Lower leg skin (tissue), 4 donors: ENCODE data around the gene TCHP. TPM values are rescaled to one million over a fixed set of nuclear protein-coding genes. Genes with fewer than 3 reads are reported as not detected.

Experiments
- DNase-seq, 2 donors: peaks; one replicate each; pipeline ENCODE4 v3.0.0-alpha.2; 2019; ENCODE audit warnings: low spot score in 2 of 2
- H3K4me3 ChIP-seq: fragments of 200-600 bp; sonication (generic); 2 replicates; pipeline ENCODE4 v1.5.1; 2017; ENCODE audit warnings: mild to moderate bottlenecking, low read depth; ENCODE audit not compliant: poor library complexity, severe bottlenecking
- CTCF ChIP-seq, 3 donors: fragments of 450-650 bp; IDR thresholded peaks; one replicate each; pipeline ENCODE4 v1.5.1; 2016; ENCODE audit warnings: antibody characterized with exemption in 3 of 3, mild to moderate bottlenecking in 3 of 3, moderate library complexity in 2 of 3
- POLR2A ChIP-seq, 2 donors: fragments of 450-650 bp; IDR thresholded peaks; one replicate each; pipeline ENCODE4 v1.6.1; 2016 to 2017; ENCODE audit warnings: antibody characterized with exemption in 2 of 2, mild to moderate bottlenecking in 1 of 2, moderate library complexity in 1 of 2
- WGBS, 2 donors: methylation state at CpG; one replicate each; pipeline ENCODE4 v1.1.5; 2018; 5-methylcytosine and 5-hydroxymethylcytosine counted together
- intact Hi-C: fragments of 100-400 bp; cut with DNase I; formaldehyde crosslinking; loops from one replicate; pipeline ENCODE4 v1.15.0; 2023; ENCODE audit warnings: low total_unique reads
- total RNA-seq, 4 donors: library from RNA; depleted of rRNA; stranded (reverse); fragments of >200 nt; gene quantifications; one replicate each; pipeline ENCODE4 v1.1.0, GENCODE V29; 2016

Gene TCHP
- total RNA-seq, 4 donors from 2014 or later: 28.3 to 61.5 (median 36.3) TPM

- WGBS, 2 donors: 47 to 48% methylated on average over 3 of the region's 3 CpGs
- intact Hi-C loops: no loop called here
- TF ChIP-seq POLR2A (IDR thresholded peaks at IDR 0.05): no peak
- no peak for TF ChIP-seq CTCF (IDR thresholded peaks at IDR 0.05)
- DNase-seq: no peak
- H3K4me3 ChIP-seq: no peak overlapping the region
Measured at GRCh38 chr12:109947521-109947920, 47.4 kb downstream of the TCHP start.

GRCh38 chr12:109948368-109948767, 48.3 kb downstream of the TCHP start:
- no peak for TF ChIP-seq CTCF (IDR thresholded peaks at IDR 0.05)
- no peak for TF ChIP-seq POLR2A (IDR thresholded peaks at IDR 0.05)
- WGBS, 2 donors: 80 to 83% methylated on average over 4 of the region's 4 CpGs
- intact Hi-C loops: no loop called here
- H3K4me3 ChIP-seq: no peak overlapping the region
- no peak for DNase-seq

GRCh38 chr12:109949089-109949488, 49.0 kb downstream of the TCHP start:
- 61 to 66% methylated on average over 1 of the region's 1 CpG for WGBS, 2 donors
- no peak for DNase-seq

GRCh38 chr12:109950625-109951024, 50.6 kb downstream of the TCHP start:
- intact Hi-C loops: no loop called here

More at GRCh38 chr12:109949089-109949488, 49.0 kb downstream of the TCHP start:
- TF ChIP-seq CTCF (IDR thresholded peaks at IDR 0.05): no peak
- no peak for TF ChIP-seq POLR2A (IDR thresholded peaks at IDR 0.05)
- intact Hi-C loops: no loop called here
- no peak overlapping the region for H3K4me3 ChIP-seq

GRCh38 chr12:109951136-109951535, 51.1 kb downstream of the TCHP start:
- intact Hi-C loops: no loop called here
- WGBS, 2 donors: 77 to 78% methylated on average over 5 of the region's 5 CpGs
- no peak overlapping the region for H3K4me3 ChIP-seq
- no peak for DNase-seq
- TF ChIP-seq CTCF (IDR thresholded peaks at IDR 0.05): no peak
- TF ChIP-seq POLR2A (IDR thresholded peaks at IDR 0.05): no peak

More at GRCh38 chr12:109950625-109951024, 50.6 kb downstream of the TCHP start:
- no peak for TF ChIP-seq POLR2A (IDR thresholded peaks at IDR 0.05)
- TF ChIP-seq CTCF (IDR thresholded peaks at IDR 0.05): no peak
- no peak for DNase-seq
- H3K4me3 ChIP-seq: no peak overlapping the region

GRCh38 chr12:109951751-109952150, 51.7 kb downstream of the TCHP start:
- H3K4me3 ChIP-seq: no peak overlapping the region
- intact Hi-C loops: no loop called here
- no peak for DNase-seq
- 80 to 91% methylated on average over 7 of the region's 7 CpGs for WGBS, 2 donors
- TF ChIP-seq POLR2A (IDR thresholded peaks at IDR 0.05): no peak
- no peak for TF ChIP-seq CTCF (IDR thresholded peaks at IDR 0.05)
